ENCODE measurements around the gene GAA.

GAA gene

GRCh38 chr17:80147035-80147822 is 45.8 kb downstream of the GAA start, which contains the start of gene EIF4A3:
Gene EIF4A3 (minus strand): TSS chr17:80147128. CDS start chr17:80146961, 167 bp downstream.
- TF ChIP-seq REST (IDR thresholded peaks at IDR 0.05; ENCODE audit: insufficient read depth in 1 of 2, low read depth in 2 of 2, low read length in 2 of 2) (no peak), SIN3A (IDR thresholded peaks at IDR 0.05; ENCODE audit: borderline replicate concordance, insufficient read depth, low read length) (peak; percentile 61; the same call in 1 of the 2 replicates), FOXP2 (optimal IDR thresholded peaks at IDR 0.05; ENCODE audit: borderline replicate concordance, extremely low read depth, extremely low read length, insufficient read depth) (peak; percentile 87), POLR2AphosphoS5 (IDR thresholded peaks at IDR 0.05; ENCODE audit: low read depth, low read length) (peak; percentile 94)

GRCh38 chr17:80151333-80151732 is 50.0 kb downstream of the GAA start:
- no peak for TF ChIP-seq SIN3A (IDR thresholded peaks at IDR 0.05; ENCODE audit: borderline replicate concordance, insufficient read depth, low read length)
- no peak for TF ChIP-seq REST (IDR thresholded peaks at IDR 0.05; ENCODE audit: insufficient read depth in 1 of 2, low read depth in 2 of 2, low read length in 2 of 2)
- no peak for TF ChIP-seq FOXP2 (optimal IDR thresholded peaks at IDR 0.05; ENCODE audit: borderline replicate concordance, extremely low read depth, extremely low read length, insufficient read depth)
- no peak for TF ChIP-seq TAF1 (IDR thresholded peaks at IDR 0.05; ENCODE audit: borderline replicate concordance, insufficient read depth, low read length)
- TF ChIP-seq POLR2AphosphoS5 (IDR thresholded peaks at IDR 0.05; ENCODE audit: low read depth, low read length): no peak

- no peak for TF ChIP-seq REST (IDR thresholded peaks at IDR 0.05; ENCODE audit: insufficient read depth in 1 of 2, low read depth in 2 of 2, low read length in 2 of 2)
- TF ChIP-seq TAF1 (IDR thresholded peaks at IDR 0.05; ENCODE audit: borderline replicate concordance, insufficient read depth, low read length): no peak
- TF ChIP-seq FOXP2 (optimal IDR thresholded peaks at IDR 0.05; ENCODE audit: borderline replicate concordance, extremely low read depth, extremely low read length, insufficient read depth): no peak
- TF ChIP-seq POLR2AphosphoS5 (IDR thresholded peaks at IDR 0.05; ENCODE audit: low read depth, low read length): no peak
- no peak for TF ChIP-seq SIN3A (IDR thresholded peaks at IDR 0.05; ENCODE audit: borderline replicate concordance, insufficient read depth, low read length)
These were observed 50.8 kb downstream of the GAA start for GRCh38 chr17:80152081-80152702.

GRCh38 chr17:80153004-80153403 is 51.6 kb downstream of the GAA start:
- TF ChIP-seq FOXP2 (optimal IDR thresholded peaks at IDR 0.05; ENCODE audit: borderline replicate concordance, extremely low read depth, extremely low read length, insufficient read depth) (no peak), TAF1 (IDR thresholded peaks at IDR 0.05; ENCODE audit: borderline replicate concordance, insufficient read depth, low read length) (no peak), SIN3A (IDR thresholded peaks at IDR 0.05; ENCODE audit: borderline replicate concordance, insufficient read depth, low read length) (no peak), POLR2AphosphoS5 (IDR thresholded peaks at IDR 0.05; ENCODE audit: low read depth, low read length) (no peak), REST (IDR thresholded peaks at IDR 0.05; ENCODE audit: insufficient read depth in 1 of 2, low read depth in 2 of 2, low read length in 2 of 2) (no peak)
